ENCODE results near the gene ADNP2. TPM values are rescaled to one million over a fixed set of nuclear protein-coding genes. Genes with fewer than 3 reads are reported as not detected.
A peak's percentile ranks its signal among the peaks of the same experiment; 100 is the strongest.

The ADNP2 gene
- total RNA-seq, 1 donor from 2014 or later: 21.0 TPM

GRCh38 chr18:80105369-80106167 lies 3.5 kb upstream of the ADNP2 start:
- intact Hi-C loops (cut with DNase I): no loop called here
- DNase-seq (ENCODE audit: low spot score) (no peak), ATAC-seq (no peak)

- DNase-seq (ENCODE audit: low spot score) (no peak), ATAC-seq (no peak)
- intact Hi-C loops (cut with DNase I): no loop called here
These were observed 2.5 kb upstream of the ADNP2 start for GRCh38 chr18:80106482-80107051.

GRCh38 chr18:80107426-80107825 lies 1.6 kb upstream of the ADNP2 start:
- intact Hi-C loops (cut with DNase I): no loop called here
- DNase-seq (ENCODE audit: low spot score): no peak

GRCh38 chr18:80108121-80108536 lies 933 bp upstream of the ADNP2 start:
- ATAC-seq: peak; percentile 12
- intact Hi-C loops (cut with DNase I): no loop called here
- DNase-seq (ENCODE audit: low spot score): no peak

More at GRCh38 chr18:80107426-80107825, 1.6 kb upstream of the ADNP2 start:
- ATAC-seq: no peak

- ATAC-seq: peak; percentile 36
- DNase-seq (ENCODE audit: low spot score): peak; percentile 72
- intact Hi-C loops (cut with DNase I): no loop called here
These were observed 615 bp downstream of the ADNP2 start for GRCh38 chr18:80109676-80110078.

- ATAC-seq (no peak), DNase-seq (ENCODE audit: low spot score) (no peak)
- intact Hi-C loops (cut with DNase I): no loop called here
These were observed 3.7 kb downstream of the ADNP2 start for GRCh38 chr18:80112624-80113248.

- ATAC-seq (no peak), DNase-seq (ENCODE audit: low spot score) (no peak)
- intact Hi-C loops (cut with DNase I): no loop called here
These were observed 6.0 kb downstream of the ADNP2 start for GRCh38 chr18:80115035-80115434.

- intact Hi-C loops (cut with DNase I): no loop called here
- DNase-seq (ENCODE audit: low spot score) (no peak), ATAC-seq (no peak)
These were observed 10.0 kb downstream of the ADNP2 start for GRCh38 chr18:80119111-80119510.

- intact Hi-C loops (cut with DNase I): no loop called here
- DNase-seq (ENCODE audit: low spot score) (no peak), ATAC-seq (no peak)
These were observed 11.9 kb downstream of the ADNP2 start for GRCh38 chr18:80120932-80121331.

- intact Hi-C loops (cut with DNase I): no loop called here
- DNase-seq (ENCODE audit: low spot score) (no peak), ATAC-seq (no peak)
These were observed 15.1 kb downstream of the ADNP2 start for GRCh38 chr18:80124131-80124530.

GRCh38 chr18:80126797-80127196 lies 17.7 kb downstream of the ADNP2 start:
- intact Hi-C loops (cut with DNase I): no loop called here
- DNase-seq (ENCODE audit: low spot score) (no peak), ATAC-seq (no peak)

- intact Hi-C loops (cut with DNase I): no loop called here
- ATAC-seq: no peak
- no peak for DNase-seq (ENCODE audit: low spot score)
These were observed 18.6 kb downstream of the ADNP2 start for GRCh38 chr18:80127635-80128034.

- ATAC-seq: no peak
These were observed 20.8 kb downstream of the ADNP2 start for GRCh38 chr18:80129672-80130367.

GRCh38 chr18:80130555-80130954 lies 21.5 kb downstream of the ADNP2 start:
- intact Hi-C loops (cut with DNase I): no loop called here
- ATAC-seq: no peak
- DNase-seq (ENCODE audit: low spot score): no peak

More at GRCh38 chr18:80129672-80130367, 20.8 kb downstream of the ADNP2 start:
- intact Hi-C loops (cut with DNase I): no loop called here
- no peak for DNase-seq (ENCODE audit: low spot score)

GRCh38 chr18:80132180-80132812 lies 23.2 kb downstream of the ADNP2 start:
- DNase-seq (ENCODE audit: low spot score): no peak
- intact Hi-C loops (cut with DNase I): no loop called here
- no peak for ATAC-seq

- intact Hi-C loops (cut with DNase I): no loop called here
- DNase-seq (ENCODE audit: low spot score) (no peak), ATAC-seq (no peak)
These were observed 24.1 kb downstream of the ADNP2 start for GRCh38 chr18:80133124-80133523.

GRCh38 chr18:80135136-80135535 lies 26.1 kb downstream of the ADNP2 start:
- intact Hi-C loops (cut with DNase I): no loop called here
- DNase-seq (ENCODE audit: low spot score): no peak
- no peak for ATAC-seq

GRCh38 chr18:80136679-80137078 lies 27.6 kb downstream of the ADNP2 start:
- intact Hi-C loops (cut with DNase I): no loop called here
- ATAC-seq (no peak), DNase-seq (ENCODE audit: low spot score) (no peak)

- intact Hi-C loops (cut with DNase I): no loop called here
- DNase-seq (ENCODE audit: low spot score): no peak
- no peak for ATAC-seq
These were observed 28.1 kb downstream of the ADNP2 start for GRCh38 chr18:80137137-80137536.
